ENCODE results near the gene TPRG1L.

Gene TPRG1L

GRCh38 chr1:3630914-3631313 is 6.1 kb downstream of the TPRG1L start:
- no peak overlapping the region for H3K4me3 ChIP-seq (ENCODE audit: low read depth, low read length)
- no peaks in the 10 kb centered on the region for H3K9me3 ChIP-seq (ENCODE audit: control insufficient read depth, insufficient read depth, low read depth, low read length)
- no peak overlapping the region for H3K27ac ChIP-seq (ENCODE audit: low read depth, low read length)
- H3K4me1 ChIP-seq (ENCODE audit: control insufficient read depth, insufficient read depth, low read length) = peaks cover under 1% of the 10 kb centered on the region; the same call in 1 of the 2 replicates
- no peak overlapping the region for H3K9ac ChIP-seq (ENCODE audit: low read length)
- peaks cover 71% of the 10 kb centered on the region for H3K36me3 ChIP-seq (ENCODE audit: control insufficient read depth, insufficient read depth, low read length)
- no peaks in the 10 kb centered on the region for H3K27me3 ChIP-seq (ENCODE audit: control insufficient read depth, insufficient read depth, low read length)

- H3K27me3 ChIP-seq (ENCODE audit: control insufficient read depth, insufficient read depth, low read length) = no peaks in the 10 kb centered on the region
- H3K27ac ChIP-seq (ENCODE audit: low read depth, low read length) = 0 out of 2 replicates have a peak overlapping the region, but pooled peaks have one; percentile 8
- no peaks in the 10 kb centered on the region for H3K9me3 ChIP-seq (ENCODE audit: control insufficient read depth, insufficient read depth, low read depth, low read length)
- H3K36me3 ChIP-seq (ENCODE audit: control insufficient read depth, insufficient read depth, low read length) = peaks cover 77% of the 10 kb centered on the region
- no peaks in the 10 kb centered on the region for H3K4me1 ChIP-seq (ENCODE audit: control insufficient read depth, insufficient read depth, low read length)
- no peak overlapping the region for H3K9ac ChIP-seq (ENCODE audit: low read length)
- H3K4me3 ChIP-seq (ENCODE audit: low read depth, low read length) = no peak overlapping the region
Observed at GRCh38 chr1:3631320-3632260, 6.8 kb downstream of the TPRG1L start.

GRCh38 chr1:3632298-3632697 is 7.5 kb downstream of the TPRG1L start:
- no peaks in the 10 kb centered on the region for H3K4me1 ChIP-seq (ENCODE audit: control insufficient read depth, insufficient read depth, low read length)
- H3K9me3 ChIP-seq (ENCODE audit: control insufficient read depth, insufficient read depth, low read depth, low read length) = no peaks in the 10 kb centered on the region
- no peak overlapping the region for H3K4me3 ChIP-seq (ENCODE audit: low read depth, low read length)
- peaks cover 82% of the 10 kb centered on the region for H3K36me3 ChIP-seq (ENCODE audit: control insufficient read depth, insufficient read depth, low read length)
- H3K27me3 ChIP-seq (ENCODE audit: control insufficient read depth, insufficient read depth, low read length) = no peaks in the 10 kb centered on the region
- no peak overlapping the region for H3K9ac ChIP-seq (ENCODE audit: low read length)
- H3K27ac ChIP-seq (ENCODE audit: low read depth, low read length) = no peak overlapping the region

GRCh38 chr1:3632716-3633343 is 8.0 kb downstream of the TPRG1L start:
- Histone ChIP-seq H3K9me3 (ENCODE audit: control insufficient read depth, insufficient read depth, low read depth, low read length) (no peaks in the 10 kb centered on the region), H3K27ac (ENCODE audit: low read depth, low read length) (no peak overlapping the region), H3K4me3 (ENCODE audit: low read depth, low read length) (no peak overlapping the region), H3K4me1 (ENCODE audit: control insufficient read depth, insufficient read depth, low read length) (no peaks in the 10 kb centered on the region), H3K36me3 (ENCODE audit: control insufficient read depth, insufficient read depth, low read length) (peaks cover 82% of the 10 kb centered on the region), H3K9ac (ENCODE audit: low read length) (no peak overlapping the region), H3K27me3 (ENCODE audit: control insufficient read depth, insufficient read depth, low read length) (no peaks in the 10 kb centered on the region)

- Histone ChIP-seq H3K4me3 (ENCODE audit: low read depth, low read length) (no peak overlapping the region), H3K36me3 (ENCODE audit: control insufficient read depth, insufficient read depth, low read length) (peaks cover 82% of the 10 kb centered on the region), H3K27me3 (ENCODE audit: control insufficient read depth, insufficient read depth, low read length) (no peaks in the 10 kb centered on the region), H3K4me1 (ENCODE audit: control insufficient read depth, insufficient read depth, low read length) (no peaks in the 10 kb centered on the region), H3K27ac (ENCODE audit: low read depth, low read length) (no peak overlapping the region), H3K9me3 (ENCODE audit: control insufficient read depth, insufficient read depth, low read depth, low read length) (no peaks in the 10 kb centered on the region), H3K9ac (ENCODE audit: low read length) (no peak overlapping the region)
Observed at GRCh38 chr1:3633344-3634058, 8.7 kb downstream of the TPRG1L start.

- H3K9me3 ChIP-seq (ENCODE audit: control insufficient read depth, insufficient read depth, low read depth, low read length) = no peaks in the 10 kb centered on the region
- H3K27ac ChIP-seq (ENCODE audit: low read depth, low read length) = no peak overlapping the region
- H3K4me1 ChIP-seq (ENCODE audit: control insufficient read depth, insufficient read depth, low read length) = no peaks in the 10 kb centered on the region
- H3K27me3 ChIP-seq (ENCODE audit: control insufficient read depth, insufficient read depth, low read length) = no peaks in the 10 kb centered on the region
- no peak overlapping the region for H3K4me3 ChIP-seq (ENCODE audit: low read depth, low read length)
- peaks cover 75% of the 10 kb centered on the region for H3K36me3 ChIP-seq (ENCODE audit: control insufficient read depth, insufficient read depth, low read length)
- no peak overlapping the region for H3K9ac ChIP-seq (ENCODE audit: low read length)
Observed at GRCh38 chr1:3634059-3634800, 9.4 kb downstream of the TPRG1L start.

- Histone ChIP-seq H3K4me1 (ENCODE audit: control insufficient read depth, insufficient read depth, low read length) (no peaks in the 10 kb centered on the region), H3K27ac (ENCODE audit: low read depth, low read length) (no peak overlapping the region), H3K36me3 (ENCODE audit: control insufficient read depth, insufficient read depth, low read length) (peaks cover 74% of the 10 kb centered on the region), H3K9me3 (ENCODE audit: control insufficient read depth, insufficient read depth, low read depth, low read length) (no peaks in the 10 kb centered on the region), H3K9ac (ENCODE audit: low read length) (no peak overlapping the region), H3K4me3 (ENCODE audit: low read depth, low read length) (no peak overlapping the region), H3K27me3 (ENCODE audit: control insufficient read depth, insufficient read depth, low read length) (no peaks in the 10 kb centered on the region)
Observed at GRCh38 chr1:3636080-3636479, 11.3 kb downstream of the TPRG1L start.

GRCh38 chr1:3636531-3636930 is 11.7 kb downstream of the TPRG1L start:
- Histone ChIP-seq H3K27ac (ENCODE audit: low read depth, low read length) (no peak overlapping the region), H3K4me3 (ENCODE audit: low read depth, low read length) (no peak overlapping the region), H3K27me3 (ENCODE audit: control insufficient read depth, insufficient read depth, low read length) (no peaks in the 10 kb centered on the region), H3K4me1 (ENCODE audit: control insufficient read depth, insufficient read depth, low read length) (no peaks in the 10 kb centered on the region), H3K9me3 (ENCODE audit: control insufficient read depth, insufficient read depth, low read depth, low read length) (no peaks in the 10 kb centered on the region), H3K9ac (ENCODE audit: low read length) (no peak overlapping the region), H3K36me3 (ENCODE audit: control insufficient read depth, insufficient read depth, low read length) (peaks cover 74% of the 10 kb centered on the region)

- peaks cover 71% of the 10 kb centered on the region for H3K36me3 ChIP-seq (ENCODE audit: control insufficient read depth, insufficient read depth, low read length)
Observed at GRCh38 chr1:3638027-3638426, 13.2 kb downstream of the TPRG1L start.

GRCh38 chr1:3638676-3639075 is 13.9 kb downstream of the TPRG1L start:
- H3K27ac ChIP-seq (ENCODE audit: low read depth, low read length) = no peak overlapping the region
- no peaks in the 10 kb centered on the region for H3K4me1 ChIP-seq (ENCODE audit: control insufficient read depth, insufficient read depth, low read length)
- H3K4me3 ChIP-seq (ENCODE audit: low read depth, low read length) = no peak overlapping the region
- H3K9ac ChIP-seq (ENCODE audit: low read length) = no peak overlapping the region
- H3K36me3 ChIP-seq (ENCODE audit: control insufficient read depth, insufficient read depth, low read length) = peaks cover 68% of the 10 kb centered on the region
- H3K27me3 ChIP-seq (ENCODE audit: control insufficient read depth, insufficient read depth, low read length) = no peaks in the 10 kb centered on the region
- no peaks in the 10 kb centered on the region for H3K9me3 ChIP-seq (ENCODE audit: control insufficient read depth, insufficient read depth, low read depth, low read length)

More at GRCh38 chr1:3638027-3638426, 13.2 kb downstream of the TPRG1L start:
- no peak overlapping the region for H3K27ac ChIP-seq (ENCODE audit: low read depth, low read length)
- H3K9ac ChIP-seq (ENCODE audit: low read length) = no peak overlapping the region
- no peak overlapping the region for H3K4me3 ChIP-seq (ENCODE audit: low read depth, low read length)
- no peaks in the 10 kb centered on the region for H3K4me1 ChIP-seq (ENCODE audit: control insufficient read depth, insufficient read depth, low read length)
- H3K27me3 ChIP-seq (ENCODE audit: control insufficient read depth, insufficient read depth, low read length) = no peaks in the 10 kb centered on the region
- no peaks in the 10 kb centered on the region for H3K9me3 ChIP-seq (ENCODE audit: control insufficient read depth, insufficient read depth, low read depth, low read length)
